HG03520 (cell line): ENCODE data around the gene PROSER3.
"Not testable (repeated sequence)": the region's sequence is repeated elsewhere in the genome, so short reads cannot be mapped to it uniquely, and the experiment has no call there.

Source experiments
- ATAC-seq: cut with Tn5 transposase; IDR thresholded peaks from one replicate; pipeline ENCODE4 v1.9.1; 2021; ENCODE audit warnings: mild to moderate bottlenecking, moderate library complexity; ENCODE audit not compliant: unreplicated experiment

PROSER3 gene

GRCh38 chr19:35722461-35722860, 35.5 kb upstream of the PROSER3 start:
- ATAC-seq, result no peak

- ATAC-seq, result no peak
Measured at GRCh38 chr19:35722897-35723296, 35.1 kb upstream of the PROSER3 start.

- ATAC-seq, result no peak
Measured at GRCh38 chr19:35723671-35724070, 34.3 kb upstream of the PROSER3 start.

- not testable (repeated sequence) for ATAC-seq
Measured at GRCh38 chr19:35724132-35724531, 33.8 kb upstream of the PROSER3 start.

- ATAC-seq, result no peak
Measured at GRCh38 chr19:35724560-35724959, 33.4 kb upstream of the PROSER3 start.

GRCh38 chr19:35725216-35725861, 32.6 kb upstream of the PROSER3 start:
- no peak for ATAC-seq

GRCh38 chr19:35727053-35727955, 30.7 kb upstream of the PROSER3 start:
- no peak for ATAC-seq

- no peak for ATAC-seq
Measured at GRCh38 chr19:35727956-35728706, 29.8 kb upstream of the PROSER3 start.

GRCh38 chr19:35729021-35729420, 29.0 kb upstream of the PROSER3 start:
- no peak for ATAC-seq

- no peak for ATAC-seq
Measured at GRCh38 chr19:35729763-35730162, 28.2 kb upstream of the PROSER3 start.

- ATAC-seq, result no peak
Measured at GRCh38 chr19:35730326-35730725, 27.6 kb upstream of the PROSER3 start.

GRCh38 chr19:35731353-35731752, 26.6 kb upstream of the PROSER3 start:
- ATAC-seq, result no peak

GRCh38 chr19:35731779-35732405, 26.1 kb upstream of the PROSER3 start:
- no peak for ATAC-seq

GRCh38 chr19:35732540-35733179, 25.3 kb upstream of the PROSER3 start:
- ATAC-seq, result no peak

GRCh38 chr19:35733180-35734125, 24.5 kb upstream of the PROSER3 start:
- ATAC-seq, result no peak

- no peak for ATAC-seq
Measured at GRCh38 chr19:35734273-35734672, 23.7 kb upstream of the PROSER3 start.

GRCh38 chr19:35734889-35735288, 23.1 kb upstream of the PROSER3 start:
- no peak for ATAC-seq

GRCh38 chr19:35736913-35737886, 20.8 kb upstream of the PROSER3 start:
- no peak for ATAC-seq
